Spleen (tissue), 11 donors: ENCODE data around the gene IGF1. TPM values are rescaled to one million over a fixed set of nuclear protein-coding genes. Genes with fewer than 3 reads are reported as not detected.

Source experiments
- DNase-seq: peaks from one replicate; pipeline ENCODE4 v3.0.0-alpha.2; 2020
- H3K27ac ChIP-seq, 8 donors: fragments of 200-600 bp; sonication (generic) in 7 of 8; 1 replicate in 4 of 8; 2 replicates in 4 of 8; pipeline versions ENCODE4 v1.5.0 to v1.8.0; 2016 to 2021; ENCODE audit warnings: inconsistent platforms in 4 of 8, mild to moderate bottlenecking in 4 of 8, moderate library complexity in 1 of 8
- H3K27me3 ChIP-seq, 7 donors: fragments of 200-600 bp; sonication (generic) in 6 of 7; replicated peaks in 1 of 7; 1 replicate in 4 of 7; 2 replicates in 3 of 7; pipeline versions ENCODE4 v1.5.0 to v1.8.0; 2016 to 2021; ENCODE audit warnings: inconsistent platforms in 3 of 7, mild to moderate bottlenecking in 1 of 7
- H3K36me3 ChIP-seq, 6 donors: fragments of 200-600 bp; sonication (generic) in 5 of 6; 1 replicate in 4 of 6; 2 replicates in 2 of 6; pipeline versions ENCODE4 v1.5.0 to v1.8.0; 2016 to 2021; ENCODE audit warnings: inconsistent platforms in 2 of 6
- H3K4me1 ChIP-seq, 6 donors: fragments of 200-600 bp; sonication (generic) in 5 of 6; 1 replicate in 3 of 6; 2 replicates in 3 of 6; pipeline versions ENCODE4 v1.5.0 to v1.8.0; 2016 to 2021; ENCODE audit warnings: inconsistent platforms in 3 of 6
- H3K4me3 ChIP-seq, 8 donors: fragments of 200-600 bp; sonication (generic) in 7 of 8; 1 replicate in 4 of 8; 2 replicates in 4 of 8; pipeline versions ENCODE4 v1.5.0 to v1.8.0; 2016 to 2021; ENCODE audit warnings: inconsistent platforms in 4 of 8, mild to moderate bottlenecking in 4 of 8, moderate library complexity in 2 of 8
- H3K9me3 ChIP-seq, 8 donors: fragments of 200-600 bp; sonication (generic) in 7 of 8; 1 replicate in 4 of 8; 2 replicates in 4 of 8; pipeline versions ENCODE4 v1.5.0 to v1.8.0; 2016 to 2021; ENCODE audit warnings: inconsistent platforms in 4 of 8
- CTCF ChIP-seq, 11 experiments: fragments of 200-600 bp in 7 of 11; fragments of 450-650 bp in 4 of 11; sonication (generic) in 4 of 11; IDR thresholded peaks in 8 of 11; conservative IDR thresholded peaks in 3 of 11; 1 replicate in 7 of 11; 2 replicates in 4 of 11; pipeline versions ENCODE4 v1.4.0 to v1.8.0; 2016 to 2021; ENCODE audit warnings: antibody characterized with exemption in 11 of 11, inconsistent platforms in 4 of 11, mild to moderate bottlenecking in 1 of 11
- POLR2A ChIP-seq, 3 donors: fragments of 450-650 bp; IDR thresholded peaks; one replicate each; pipeline ENCODE4 v1.5.1; 2017; ENCODE audit warnings: antibody characterized with exemption in 3 of 3, mild to moderate bottlenecking in 1 of 3
- POLR2AphosphoS5 ChIP-seq, 3 donors: sonication (generic); formaldehyde crosslinking; IDR thresholded peaks; one replicate each; pipeline ENCODE4 v1.5.1; 2017; ENCODE audit warnings: antibody characterized with exemption in 3 of 3
- WGBS, 5 donors: extraction: QIAGEN DNeasy Blood & Tissue Kit in 3 of 5; methylation state at CpG; one replicate each; pipeline versions ENCODE4 v1.1.5 to v1.1.7; 2013 to 2018; 5-methylcytosine and 5-hydroxymethylcytosine counted together
- intact Hi-C: fragments of 100-400 bp; cut with DNase I; formaldehyde crosslinking; loops from one replicate; pipeline ENCODE4 v1.15.0; 2023; ENCODE audit warnings: low total_unique reads
- polyA plus RNA-seq, 3 donors: library from polyadenylated mRNA; stranded (reverse); fragments of 200-250 nt; gene quantifications; one replicate each; pipeline ENCODE4 v1.2.1, GENCODE V29; 2013
- total RNA-seq, 7 donors: library from RNA; depleted of rRNA in 3 of 7; stranded (reverse); fragments of >200 nt in 3 of 7; fragmentation: NEBNext Ultra II Directional in 4 of 7; extraction: Animal tissue kit (Norgen Biotek cat#: 25700) in 4 of 7; gene quantifications; one replicate each; pipeline versions ENCODE4 v1.1.0 to v1.2.1, GENCODE V29; 2016 to 2021
- donor health status: healthy with polysubstance abuse.
- donor health status: DM: no; HTN: no; CAD: no; lungs with moderate emphysema.
- donor health status: DM: no; HTN: no; CAD: no.
- donor health status: Bipolar disorder and iron deficiency.
- donor health status: healthy.
- donor health status: DM: no; HTN: no; CAD: no.
- donor health status: DM: yes; HTN: yes; CAD: no.

Gene IGF1
- total and polyA plus RNA-seq, 10 donors = 1.5 to 19.7 (median 11.3) TPM

- no peaks in the 10 kb centered on the region for H3K36me3 ChIP-seq
- no peak for TF ChIP-seq POLR2AphosphoS5 (IDR thresholded peaks at IDR 0.05)
- TF ChIP-seq CTCF (IDR thresholded peaks at IDR 0.05 in 8 of 11, conservative IDR thresholded peaks at IDR 0.05 in 3 of 11) = no peak
- TF ChIP-seq POLR2A (IDR thresholded peaks at IDR 0.05) = no peak
- DNase-seq = no peak
Observed at GRCh38 chr12:102417055-102417454, 63.3 kb downstream of the IGF1 start.

GRCh38 chr12:102415515-102415914, 64.8 kb downstream of the IGF1 start:
- no peak for DNase-seq
- Histone ChIP-seq H3K4me3 (no peak overlapping the region), H3K9me3 (no peaks in the 10 kb centered on the region), H3K27ac (no peak overlapping the region), H3K27me3 (no peaks in the 10 kb centered on the region), H3K36me3 (no peaks in the 10 kb centered on the region), H3K4me1 (no peaks in the 10 kb centered on the region)
- 76 to 100% (median 82%) methylated on average over 1 of the region's 1 CpG for WGBS, 5 donors
- intact Hi-C loops = no loop called here
- TF ChIP-seq CTCF (IDR thresholded peaks at IDR 0.05 in 8 of 11, conservative IDR thresholded peaks at IDR 0.05 in 3 of 11) (no peak), POLR2A (IDR thresholded peaks at IDR 0.05) (no peak), POLR2AphosphoS5 (IDR thresholded peaks at IDR 0.05) (no peak)

More at GRCh38 chr12:102417055-102417454, 63.3 kb downstream of the IGF1 start:
- 93 to 100% (median 95%) methylated on average over 2 of the region's 2 CpGs for WGBS, 5 donors
- H3K4me1 ChIP-seq = no peaks in the 10 kb centered on the region
- H3K4me3 ChIP-seq = no peak overlapping the region
- intact Hi-C loops = no loop called here
- H3K27me3 ChIP-seq = no peaks in the 10 kb centered on the region
- no peaks in the 10 kb centered on the region for H3K9me3 ChIP-seq
- H3K27ac ChIP-seq = no peak overlapping the region

GRCh38 chr12:102413396-102413795, 67.0 kb downstream of the IGF1 start:
- no peak overlapping the region for H3K4me3 ChIP-seq
- no peaks in the 10 kb centered on the region for H3K36me3 ChIP-seq
- no peak overlapping the region for H3K27ac ChIP-seq
- no peaks in the 10 kb centered on the region for H3K4me1 ChIP-seq
- TF ChIP-seq POLR2AphosphoS5 (IDR thresholded peaks at IDR 0.05) (no peak), CTCF (IDR thresholded peaks at IDR 0.05 in 8 of 11, conservative IDR thresholded peaks at IDR 0.05 in 3 of 11) (no peak)
- no peaks in the 10 kb centered on the region for H3K27me3 ChIP-seq
- H3K9me3 ChIP-seq = no peaks in the 10 kb centered on the region
- intact Hi-C loops = no loop called here
- 81 to 90% (median 88%) methylated on average over 5 of the region's 5 CpGs for WGBS, 5 donors
- no peak for DNase-seq

- no peak overlapping the region for H3K27ac ChIP-seq
- no peaks in the 10 kb centered on the region for H3K9me3 ChIP-seq
- H3K27me3 ChIP-seq = no peaks in the 10 kb centered on the region
- intact Hi-C loops = no loop called here
- H3K36me3 ChIP-seq = no peaks in the 10 kb centered on the region
- DNase-seq = no peak
- no peak for TF ChIP-seq POLR2A (IDR thresholded peaks at IDR 0.05)
- no peak for TF ChIP-seq CTCF (IDR thresholded peaks at IDR 0.05 in 8 of 11, conservative IDR thresholded peaks at IDR 0.05 in 3 of 11)
- TF ChIP-seq POLR2AphosphoS5 (IDR thresholded peaks at IDR 0.05) = no peak
- H3K4me1 ChIP-seq = no peaks in the 10 kb centered on the region
- H3K4me3 ChIP-seq = no peak overlapping the region
Observed at GRCh38 chr12:102410511-102410910, 69.9 kb downstream of the IGF1 start.
